OCI-LY7 (cell line): ENCODE data around the gene EGFLAM. TPM values are rescaled to one million over a fixed set of nuclear protein-coding genes. Genes with fewer than 3 reads are reported as not detected.

Source experiments
- BruUV-seq: library from RNA; stranded (reverse); fragments of 400-500 nt; replicated peaks from 2 replicates; lab custom pipeline; 2021; lab: Mats Ljungman, UMichigan
- CTCF ChIA-PET: fragments of 300-600 bp; sonication (Branson Sonifier 250); formaldehyde crosslinking; loops from one replicate; lab custom pipeline; 2022; ENCODE audit warnings: antibody characterized with exemption; ENCODE audit not compliant: unreplicated experiment; lab: Charles Lee
- POLR2A ChIA-PET: fragments of 300-600 bp; sonication (Branson Sonifier 250); formaldehyde crosslinking; loops from one replicate; lab custom pipeline; 2022; ENCODE audit warnings: antibody characterized with exemption; lab: Charles Lee
- DNase-seq: peaks from one replicate; pipeline ENCODE4 v3.0.0-alpha.2; 2015; ENCODE audit warnings: low spot score
- H2AFZ ChIP-seq: fragments of 200-600 bp; sonication (generic), shearing (Covaris generic); 2 replicates; pipeline ENCODE4 v1.6.1; 2014; ENCODE audit warnings: mild to moderate bottlenecking, antibody characterized with exemption, low read length, moderate library complexity
- H3K27ac ChIP-seq: fragments of 200-600 bp; sonication (generic); 2 replicates; pipeline ENCODE4 v1.5.1; 2014; ENCODE audit warnings: mixed run types, low read depth, mild to moderate bottlenecking, moderate library complexity, low read length, inconsistent platforms; ENCODE audit not compliant: poor library complexity, severe bottlenecking
- H3K36me3 ChIP-seq: fragments of 200-600 bp; sonication (generic); 2 replicates; pipeline ENCODE4 v1.6.1; 2014; ENCODE audit warnings: mild to moderate bottlenecking, antibody characterized with exemption, low read length, moderate library complexity, mixed read lengths; ENCODE audit not compliant: insufficient read depth
- H3K4me1 ChIP-seq: fragments of 200-600 bp; sonication (generic); 2 replicates; pipeline ENCODE4 v1.5.1; 2014; ENCODE audit warnings: mild to moderate bottlenecking, low read length; ENCODE audit not compliant: insufficient read depth, poor library complexity, severe bottlenecking
- H3K4me2 ChIP-seq: fragments of 200-600 bp; sonication (generic); 2 replicates; pipeline ENCODE4 v1.6.1; 2014; ENCODE audit warnings: mild to moderate bottlenecking, low read length
- H3K4me3 ChIP-seq: fragments of 200-600 bp; sonication (generic); 2 replicates; pipeline ENCODE4 v1.5.1; 2014; ENCODE audit warnings: mild to moderate bottlenecking, low read depth, low read length; ENCODE audit not compliant: poor library complexity, severe bottlenecking
- H3K79me2 ChIP-seq: fragments of 200-600 bp; sonication (generic); 2 replicates; pipeline ENCODE4 v1.6.1; 2016; ENCODE audit warnings: low read depth, mild to moderate bottlenecking, low read length, moderate library complexity, mixed read lengths; ENCODE audit not compliant: insufficient read depth
- H3K9me2 ChIP-seq: fragments of 200-600 bp; sonication (generic); 2 replicates; pipeline ENCODE4 v1.6.1; 2016; ENCODE audit warnings: mild to moderate bottlenecking, low read length, mixed read lengths; ENCODE audit not compliant: insufficient read depth
- H3K9me3 ChIP-seq: fragments of 200-600 bp; sonication (generic); 2 replicates; pipeline ENCODE4 v1.6.1; 2014; ENCODE audit warnings: mild to moderate bottlenecking, mixed run types, low read length, mixed read lengths
- H4K20me1 ChIP-seq: fragments of 200-600 bp; sonication (generic); 2 replicates; pipeline ENCODE4 v1.6.1; 2014; ENCODE audit warnings: mild to moderate bottlenecking, antibody characterized with exemption, low read length, moderate library complexity, mixed read lengths; ENCODE audit not compliant: insufficient read depth
- EZH2phosphoT487 ChIP-seq: fragments of 200-600 bp; sonication (generic); IDR thresholded peaks from 2 replicates; pipeline ENCODE4 v1.6.1; 2018; ENCODE audit warnings: low read depth, borderline replicate concordance, mild to moderate bottlenecking, mixed run types, antibody characterized with exemption, low read length, moderate library complexity, mixed read lengths
- intact Hi-C: fragments of 100-400 bp; cut with micrococcal nuclease; formaldehyde crosslinking; loops from one replicate; pipeline ENCODE4 v1.10.0; 2022; ENCODE audit not compliant: unreplicated experiment
- total RNA-seq, 2 experiments: library from RNA; depleted of rRNA in 1 of 2; stranded (reverse); fragments of >200 nt in 1 of 2; shearing (Covaris generic) in 1 of 2; gene quantifications; 2 replicates each; pipeline ENCODE4 v1.2.3, GENCODE V29; 2014 to 2022
- TF ChIP-seq, protein P1 (sequence below): fragments of 200-600 bp; sonication (generic); conservative IDR thresholded peaks from 2 replicates; pipeline ENCODE4 v1.5.1; 2014; ENCODE audit warnings: mild to moderate bottlenecking, antibody characterized with exemption, low read length, moderate library complexity, mixed read lengths

EGFLAM gene
- total RNA-seq, 2 experiments from 2014 or later, result not detected

DNA sequence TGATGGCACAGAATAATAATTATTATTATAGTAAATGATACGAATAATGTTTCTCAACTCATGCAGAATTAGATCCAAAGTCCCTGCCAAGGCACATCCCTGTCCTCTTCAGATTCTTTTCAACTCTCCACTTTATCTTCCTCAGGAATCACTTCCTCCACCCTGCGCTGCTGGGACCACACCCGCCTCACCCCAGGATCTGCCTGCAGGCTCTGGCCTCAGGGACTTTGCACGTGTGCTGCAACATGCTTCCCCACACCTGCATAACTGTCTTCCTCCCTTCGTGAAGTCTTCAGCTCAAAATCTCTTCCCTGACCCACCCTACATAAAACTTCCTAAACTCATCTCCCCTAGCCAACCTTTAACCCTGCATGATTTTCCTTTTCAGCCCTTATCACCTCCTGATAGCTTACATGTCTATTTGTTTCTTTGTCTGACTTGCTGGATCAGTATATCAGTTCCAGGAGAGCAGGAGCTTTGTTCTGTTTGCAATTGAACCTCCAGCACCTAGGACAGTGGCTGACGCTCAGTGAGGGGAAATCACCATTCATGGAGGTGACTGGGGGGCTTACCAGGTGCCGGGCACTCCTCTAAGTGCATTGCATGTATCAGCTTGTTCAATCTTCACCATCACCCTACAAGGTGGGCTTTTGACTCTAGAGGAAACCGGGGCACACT lies 47.5 kb upstream of the EGFLAM start:
- intact Hi-C loops, result no loop called here
- H3K79me2 ChIP-seq, result no peaks in the 10 kb centered on the region
- no peak overlapping the region for H3K27ac ChIP-seq
- no peaks in the 10 kb centered on the region for H3K9me2 ChIP-seq
- H3K36me3 ChIP-seq, result no peaks in the 10 kb centered on the region
- DNase-seq, result no peak
- no peaks in the 10 kb centered on the region for H3K9me3 ChIP-seq
- H2AFZ ChIP-seq, result no peak overlapping the region
- no peak overlapping the region for H3K4me3 ChIP-seq
- POLR2A ChIA-PET, result no interaction called here
- no peaks in the 10 kb centered on the region for H3K4me1 ChIP-seq
- CTCF ChIA-PET, result no interaction called here
- no peaks in the 10 kb centered on the region for H4K20me1 ChIP-seq
- TF ChIP-seq EZH2phosphoT487, result no peak
- TF ChIP-seq, protein P1, sequence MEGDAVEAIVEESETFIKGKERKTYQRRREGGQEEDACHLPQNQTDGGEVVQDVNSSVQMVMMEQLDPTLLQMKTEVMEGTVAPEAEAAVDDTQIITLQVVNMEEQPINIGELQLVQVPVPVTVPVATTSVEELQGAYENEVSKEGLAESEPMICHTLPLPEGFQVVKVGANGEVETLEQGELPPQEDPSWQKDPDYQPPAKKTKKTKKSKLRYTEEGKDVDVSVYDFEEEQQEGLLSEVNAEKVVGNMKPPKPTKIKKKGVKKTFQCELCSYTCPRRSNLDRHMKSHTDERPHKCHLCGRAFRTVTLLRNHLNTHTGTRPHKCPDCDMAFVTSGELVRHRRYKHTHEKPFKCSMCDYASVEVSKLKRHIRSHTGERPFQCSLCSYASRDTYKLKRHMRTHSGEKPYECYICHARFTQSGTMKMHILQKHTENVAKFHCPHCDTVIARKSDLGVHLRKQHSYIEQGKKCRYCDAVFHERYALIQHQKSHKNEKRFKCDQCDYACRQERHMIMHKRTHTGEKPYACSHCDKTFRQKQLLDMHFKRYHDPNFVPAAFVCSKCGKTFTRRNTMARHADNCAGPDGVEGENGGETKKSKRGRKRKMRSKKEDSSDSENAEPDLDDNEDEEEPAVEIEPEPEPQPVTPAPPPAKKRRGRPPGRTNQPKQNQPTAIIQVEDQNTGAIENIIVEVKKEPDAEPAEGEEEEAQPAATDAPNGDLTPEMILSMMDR, result no peak
- no peak overlapping the region for H3K4me2 ChIP-seq
- no TSS peak for BruUV-seq

DNA sequence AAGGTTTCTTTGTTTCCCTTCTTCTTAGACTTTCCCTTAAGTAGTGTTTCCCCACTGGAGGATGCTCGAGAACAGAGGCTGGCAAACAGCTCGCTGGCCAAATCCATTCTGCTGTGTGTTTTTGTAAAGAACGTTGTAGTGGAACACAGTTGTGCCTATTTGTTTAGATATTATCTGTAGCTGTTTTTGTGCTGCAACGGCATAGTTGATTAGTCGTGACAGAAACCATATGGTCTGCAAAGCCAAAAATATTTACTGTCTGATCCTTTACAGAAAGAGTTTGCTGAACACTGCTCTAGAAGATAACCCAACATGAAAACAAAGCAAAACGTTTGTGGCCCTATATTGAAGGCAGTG lies 47.0 kb upstream of the EGFLAM start:
- Histone ChIP-seq H3K9me2 (no peaks in the 10 kb centered on the region), H3K4me1 (no peaks in the 10 kb centered on the region), H3K4me3 (no peak overlapping the region), H3K27ac (no peak overlapping the region), H3K9me3 (no peaks in the 10 kb centered on the region), H3K36me3 (no peaks in the 10 kb centered on the region), H3K4me2 (no peak overlapping the region), H4K20me1 (no peaks in the 10 kb centered on the region), H3K79me2 (no peaks in the 10 kb centered on the region), H2AFZ (no peak overlapping the region)
- ChIA-PET POLR2A (no interaction called here), CTCF (no interaction called here)
- no TSS peak for BruUV-seq
- intact Hi-C loops, result no loop called here
- no peak for DNase-seq
- TF ChIP-seq EZH2phosphoT487, result no peak
- TF ChIP-seq, protein P1, result no peak

- ChIA-PET CTCF (no interaction called here), POLR2A (no interaction called here)
- Histone ChIP-seq H3K4me2 (no peak overlapping the region), H3K4me3 (no peak overlapping the region), H3K9me3 (no peaks in the 10 kb centered on the region), H3K9me2 (no peaks in the 10 kb centered on the region), H3K4me1 (no peaks in the 10 kb centered on the region), H3K79me2 (no peaks in the 10 kb centered on the region), H3K27ac (no peak overlapping the region), H3K36me3 (no peaks in the 10 kb centered on the region), H2AFZ (no peak overlapping the region), H4K20me1 (no peaks in the 10 kb centered on the region)
- no peak for DNase-seq
- TF ChIP-seq EZH2phosphoT487, result no peak
- TF ChIP-seq, protein P1, result no peak
- intact Hi-C loops, result no loop called here
- BruUV-seq, result no TSS peak
These were observed 46.1 kb upstream of the EGFLAM start for GRCh38 chr5:38212307-38212706.
